Panc1 (cell line): ENCODE measurements around the gene IRF2. TPM values are rescaled to one million over a fixed set of nuclear protein-coding genes. Genes with fewer than 3 reads are reported as not detected.

Experiments used
- ATAC-seq: fragments of 200-7000 bp; cut with Tn5 transposase; 2 replicates; pipeline ENCODE4 v1.9.1; 2020; ENCODE audit warnings: mild to moderate bottlenecking, moderate library complexity
- BruUV-seq: library from RNA; stranded (reverse); fragments of 400-500 nt; replicated peaks from 2 replicates; lab custom pipeline; 2021; lab: Mats Ljungman, UMichigan
- CTCF ChIA-PET: fragments of 300-600 bp; sonication (Branson Sonifier 250); formaldehyde crosslinking; loops from one replicate; lab custom pipeline; 2022; ENCODE audit warnings: antibody characterized with exemption; lab: Charles Lee
- POLR2A ChIA-PET: fragments of 300-600 bp; sonication (Branson Sonifier 250); formaldehyde crosslinking; loops from one replicate; lab custom pipeline; 2022; ENCODE audit warnings: antibody characterized with exemption; lab: Charles Lee
- DNase-seq: peaks from one replicate; pipeline ENCODE4 v3.0.0-alpha.2; 2010; ENCODE audit warnings: low read depth, low spot score
- H3K27ac ChIP-seq: 2 replicates; pipeline ENCODE4 v1.5.1; 2011; ENCODE audit warnings: mild to moderate bottlenecking, low read length, inconsistent platforms
- H3K27me3 ChIP-seq: fragments of 200-500 bp; sonication (Bioruptor generic); 2 replicates; pipeline ENCODE4 v1.6.0; 2014; ENCODE audit warnings: low read length, inconsistent platforms; ENCODE audit not compliant: control insufficient read depth, insufficient read depth
- H3K36me3 ChIP-seq: fragments of 200-500 bp; sonication (Bioruptor generic); 2 replicates; pipeline ENCODE4 v1.5.1; 2014; ENCODE audit warnings: inconsistent platforms, mild to moderate bottlenecking, low read length, moderate library complexity; ENCODE audit not compliant: control insufficient read depth, insufficient read depth
- H3K4me1 ChIP-seq: 2 replicates; pipeline ENCODE4 v1.5.1; 2011; ENCODE audit warnings: inconsistent platforms, mild to moderate bottlenecking, low read length, moderate library complexity; ENCODE audit not compliant: control insufficient read depth, insufficient read depth
- H3K4me3 ChIP-seq, 2 experiments: 2 replicates each; pipeline ENCODE4 v1.5.1; 2011 to 2012; ENCODE audit warnings: low read depth in 2 of 2, low read length in 2 of 2, mild to moderate bottlenecking in 2 of 2, inconsistent platforms in 1 of 2, moderate library complexity in 1 of 2
- H3K9me3 ChIP-seq: fragments of 200-500 bp; sonication (Bioruptor generic); 2 replicates; pipeline ENCODE4 v1.5.1; 2014; ENCODE audit warnings: low read depth, mild to moderate bottlenecking, inconsistent platforms, low read length, moderate library complexity; ENCODE audit not compliant: control insufficient read depth, insufficient read depth
- POLR2AphosphoS5 ChIP-seq: IDR thresholded peaks from 2 replicates; pipeline ENCODE4 v1.6.1; 2012; ENCODE audit warnings: mild to moderate bottlenecking, low read depth, low read length, moderate library complexity
- SIN3A ChIP-seq: IDR thresholded peaks from 2 replicates; pipeline ENCODE4 v1.6.1; 2012; ENCODE audit warnings: low read depth, mild to moderate bottlenecking, low read length, moderate library complexity, borderline replicate concordance; ENCODE audit not compliant: insufficient read depth
- TCF7L2 ChIP-seq: IDR thresholded peaks from 2 replicates; pipeline ENCODE4 v1.6.1; 2011; ENCODE audit warnings: mild to moderate bottlenecking, low read depth, low read length, inconsistent platforms
- in situ Hi-C: cut with HindIII; loops from 2 replicates; pipeline ENCODE4 v1.10.0; 2016; ENCODE audit warnings: low sequenced_read_pairs, low pct_unique_long_range_greater_than_20kb
- intact Hi-C: fragments of 100-400 bp; cut with micrococcal nuclease; formaldehyde crosslinking; loops from one replicate; pipeline ENCODE4 v1.10.0; 2022; ENCODE audit not compliant: unreplicated experiment
- total RNA-seq: library from RNA; stranded (reverse); gene quantifications from one replicate; pipeline ENCODE4 v1.2.1, GENCODE V29; 2021; ENCODE audit not compliant: unreplicated experiment
- TF ChIP-seq, protein P1 (sequence below): fragments of 450-650 bp; IDR thresholded peaks from 2 replicates; pipeline ENCODE4 v1.5.1; 2017; ENCODE audit warnings: mild to moderate bottlenecking
- TF ChIP-seq, protein P2 (sequence below), 2 experiments: IDR thresholded peaks; 2 replicates each; pipeline ENCODE4 v1.6.1; 2011 to 2012; ENCODE audit warnings: low read depth in 2 of 2, control low read depth in 1 of 2, low read length in 1 of 2, mild to moderate bottlenecking in 1 of 2, moderate library complexity in 1 of 2; ENCODE audit not compliant: insufficient read depth in 1 of 2

Gene IRF2
- total RNA-seq, 1 experiment from 2014 or later: 16.2 TPM

DNA sequence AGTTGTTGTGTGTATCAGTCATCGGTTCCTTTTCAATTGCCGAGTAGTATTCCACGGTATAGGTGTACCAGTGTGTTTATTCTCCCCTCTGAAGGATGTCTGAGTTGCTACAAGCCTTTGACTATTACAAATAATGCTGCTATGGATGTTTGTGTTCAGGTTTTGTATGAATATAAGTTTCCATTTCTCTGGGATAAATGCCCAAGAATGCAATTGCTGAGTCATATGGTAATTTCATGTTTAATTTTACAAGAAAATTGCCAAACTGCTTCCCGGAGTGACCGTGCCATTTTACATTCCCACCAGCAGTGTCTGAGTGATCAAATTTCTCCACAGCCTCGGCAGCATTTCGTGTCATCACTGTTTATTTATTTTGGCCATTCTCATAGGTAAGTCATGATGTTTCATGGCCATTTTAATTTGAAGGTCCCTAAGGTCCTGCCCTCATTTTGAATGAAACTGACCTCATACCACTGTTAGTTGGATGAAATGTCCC lies 73.9 kb downstream of the IRF2 start:
- peak; percentile 75 for ATAC-seq
- intact Hi-C loops (no loop called here), in situ Hi-C loops (no loop called here)
- H3K27me3 ChIP-seq: no peaks in the 10 kb centered on the region
- ChIA-PET POLR2A (no interaction called here), CTCF (no interaction called here)
- peak; percentile 60 for DNase-seq
- no TSS peak for BruUV-seq
- TF ChIP-seq POLR2AphosphoS5 (no peak), SIN3A (no peak), TCF7L2 (no peak)
- TF ChIP-seq, protein P1, sequence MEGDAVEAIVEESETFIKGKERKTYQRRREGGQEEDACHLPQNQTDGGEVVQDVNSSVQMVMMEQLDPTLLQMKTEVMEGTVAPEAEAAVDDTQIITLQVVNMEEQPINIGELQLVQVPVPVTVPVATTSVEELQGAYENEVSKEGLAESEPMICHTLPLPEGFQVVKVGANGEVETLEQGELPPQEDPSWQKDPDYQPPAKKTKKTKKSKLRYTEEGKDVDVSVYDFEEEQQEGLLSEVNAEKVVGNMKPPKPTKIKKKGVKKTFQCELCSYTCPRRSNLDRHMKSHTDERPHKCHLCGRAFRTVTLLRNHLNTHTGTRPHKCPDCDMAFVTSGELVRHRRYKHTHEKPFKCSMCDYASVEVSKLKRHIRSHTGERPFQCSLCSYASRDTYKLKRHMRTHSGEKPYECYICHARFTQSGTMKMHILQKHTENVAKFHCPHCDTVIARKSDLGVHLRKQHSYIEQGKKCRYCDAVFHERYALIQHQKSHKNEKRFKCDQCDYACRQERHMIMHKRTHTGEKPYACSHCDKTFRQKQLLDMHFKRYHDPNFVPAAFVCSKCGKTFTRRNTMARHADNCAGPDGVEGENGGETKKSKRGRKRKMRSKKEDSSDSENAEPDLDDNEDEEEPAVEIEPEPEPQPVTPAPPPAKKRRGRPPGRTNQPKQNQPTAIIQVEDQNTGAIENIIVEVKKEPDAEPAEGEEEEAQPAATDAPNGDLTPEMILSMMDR: no peak
- TF ChIP-seq, protein P2, sequence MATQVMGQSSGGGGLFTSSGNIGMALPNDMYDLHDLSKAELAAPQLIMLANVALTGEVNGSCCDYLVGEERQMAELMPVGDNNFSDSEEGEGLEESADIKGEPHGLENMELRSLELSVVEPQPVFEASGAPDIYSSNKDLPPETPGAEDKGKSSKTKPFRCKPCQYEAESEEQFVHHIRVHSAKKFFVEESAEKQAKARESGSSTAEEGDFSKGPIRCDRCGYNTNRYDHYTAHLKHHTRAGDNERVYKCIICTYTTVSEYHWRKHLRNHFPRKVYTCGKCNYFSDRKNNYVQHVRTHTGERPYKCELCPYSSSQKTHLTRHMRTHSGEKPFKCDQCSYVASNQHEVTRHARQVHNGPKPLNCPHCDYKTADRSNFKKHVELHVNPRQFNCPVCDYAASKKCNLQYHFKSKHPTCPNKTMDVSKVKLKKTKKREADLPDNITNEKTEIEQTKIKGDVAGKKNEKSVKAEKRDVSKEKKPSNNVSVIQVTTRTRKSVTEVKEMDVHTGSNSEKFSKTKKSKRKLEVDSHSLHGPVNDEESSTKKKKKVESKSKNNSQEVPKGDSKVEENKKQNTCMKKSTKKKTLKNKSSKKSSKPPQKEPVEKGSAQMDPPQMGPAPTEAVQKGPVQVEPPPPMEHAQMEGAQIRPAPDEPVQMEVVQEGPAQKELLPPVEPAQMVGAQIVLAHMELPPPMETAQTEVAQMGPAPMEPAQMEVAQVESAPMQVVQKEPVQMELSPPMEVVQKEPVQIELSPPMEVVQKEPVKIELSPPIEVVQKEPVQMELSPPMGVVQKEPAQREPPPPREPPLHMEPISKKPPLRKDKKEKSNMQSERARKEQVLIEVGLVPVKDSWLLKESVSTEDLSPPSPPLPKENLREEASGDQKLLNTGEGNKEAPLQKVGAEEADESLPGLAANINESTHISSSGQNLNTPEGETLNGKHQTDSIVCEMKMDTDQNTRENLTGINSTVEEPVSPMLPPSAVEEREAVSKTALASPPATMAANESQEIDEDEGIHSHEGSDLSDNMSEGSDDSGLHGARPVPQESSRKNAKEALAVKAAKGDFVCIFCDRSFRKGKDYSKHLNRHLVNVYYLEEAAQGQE (IDR thresholded peaks at IDR 0.05; ENCODE audit: insufficient read depth in 1 of 2, low read depth in 2 of 2, low read length in 1 of 2): no peak
- H3K9me3 ChIP-seq: no peaks in the 10 kb centered on the region
- H3K4me3 ChIP-seq: no peak overlapping the region
- H3K4me1 ChIP-seq: no peaks in the 10 kb centered on the region
- no peak overlapping the region for H3K27ac ChIP-seq
- no peaks in the 10 kb centered on the region; the same call in 1 of the 2 replicates for H3K36me3 ChIP-seq

DNA sequence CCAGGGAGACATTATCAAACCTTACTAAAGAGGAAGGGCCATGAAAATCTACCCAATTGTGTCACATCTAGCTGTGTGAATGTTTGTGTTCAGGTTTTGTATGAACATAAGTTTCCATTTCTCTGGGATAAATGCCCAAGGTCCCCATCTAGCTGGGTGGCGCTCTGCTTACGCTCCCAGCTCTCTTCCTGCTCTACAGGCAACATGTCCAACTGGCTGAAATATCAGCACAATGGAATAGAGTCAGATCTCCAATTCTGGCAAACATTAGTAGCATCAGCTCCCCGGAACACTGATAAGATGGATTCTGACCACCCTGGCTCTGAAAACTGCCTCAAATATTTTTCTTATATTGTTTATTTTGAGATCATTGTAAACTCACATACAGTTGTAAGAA lies 74.8 kb downstream of the IRF2 start:
- BruUV-seq: no TSS peak
- intact Hi-C loops: no loop called here
- H3K4me3 ChIP-seq: no peak overlapping the region
- DNase-seq (no peak), ATAC-seq (no peak)
- no peaks in the 10 kb centered on the region; the same call in 1 of the 2 replicates for H3K36me3 ChIP-seq
- no peak overlapping the region for H3K27ac ChIP-seq
- TF ChIP-seq TCF7L2 (no peak), SIN3A (no peak)
- H3K27me3 ChIP-seq: no peaks in the 10 kb centered on the region
- POLR2A ChIA-PET: no interaction called here
- no peaks in the 10 kb centered on the region for H3K9me3 ChIP-seq
- CTCF ChIA-PET: no interaction called here
- H3K4me1 ChIP-seq: no peaks in the 10 kb centered on the region
- in situ Hi-C loops: no loop called here

DNA sequence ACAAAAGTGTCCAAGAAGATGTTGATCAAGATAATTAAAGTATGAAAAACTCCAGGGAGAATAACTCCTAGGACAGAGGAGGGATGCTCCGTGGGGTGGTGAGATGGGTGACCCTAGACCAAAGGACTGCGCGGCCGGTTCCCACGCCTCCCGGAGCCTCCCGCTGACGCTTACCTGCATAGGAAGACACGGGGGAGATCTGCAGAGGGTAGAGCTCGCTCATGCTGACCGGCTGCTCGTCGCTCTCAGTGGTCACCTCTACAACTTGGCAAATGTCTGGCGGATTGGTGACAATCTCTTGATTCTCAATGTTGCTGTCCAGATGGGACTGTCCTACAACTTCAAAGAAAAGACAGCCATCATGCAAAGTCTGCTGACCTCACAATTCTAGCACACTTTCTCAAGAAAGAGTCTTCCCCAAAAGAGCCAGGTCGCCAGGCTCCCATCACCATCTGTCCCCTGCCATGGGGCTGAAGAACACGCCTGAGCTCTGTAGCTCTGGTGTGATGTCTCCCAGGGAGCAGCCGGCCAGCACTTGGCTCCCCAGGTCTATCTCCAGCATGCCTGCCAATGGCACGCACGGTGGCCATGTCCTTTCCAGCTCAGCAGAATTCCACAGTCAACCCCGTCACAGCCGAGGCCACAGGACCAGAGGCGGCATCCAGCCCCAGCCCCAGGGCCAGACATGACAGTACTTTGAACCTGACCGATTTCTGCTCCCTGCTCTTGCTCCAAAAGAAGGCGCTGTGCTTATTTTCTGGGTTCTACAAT lies 75.4 kb downstream of the IRF2 start:
- no peaks in the 10 kb centered on the region; the same call in 1 of the 2 replicates for H3K36me3 ChIP-seq
- ATAC-seq (no peak), DNase-seq (no peak)
- H3K4me1 ChIP-seq: no peaks in the 10 kb centered on the region
- no peak overlapping the region for H3K27ac ChIP-seq
- intact Hi-C loops (no loop called here), in situ Hi-C loops (no loop called here)
- CTCF ChIA-PET: no interaction called here
- H3K27me3 ChIP-seq: no peaks in the 10 kb centered on the region
- BruUV-seq: no TSS peak
- H3K9me3 ChIP-seq: no peaks in the 10 kb centered on the region
- no peak overlapping the region for H3K4me3 ChIP-seq
- POLR2A ChIA-PET: no interaction called here
- no peak for TF ChIP-seq POLR2AphosphoS5
- TF ChIP-seq SIN3A: no peak
- no peak for TF ChIP-seq TCF7L2
- TF ChIP-seq, protein P1: no peak
- TF ChIP-seq, protein P2 (IDR thresholded peaks at IDR 0.05; ENCODE audit: insufficient read depth in 1 of 2, low read depth in 2 of 2, low read length in 1 of 2): no peak
